Heart left ventricle (tissue), 16 donors: ENCODE measurements around the gene ZNF362. TPM values are rescaled to one million over a fixed set of nuclear protein-coding genes. Genes with fewer than 3 reads are reported as not detected.

ENCODE experiments used
- ATAC-seq, 4 donors: fragments of 200-7000 bp; cut with Tn5 transposase; one replicate each; pipeline ENCODE4 v1.9.1; 2020 to 2022; ENCODE audit warnings: moderate library complexity in 4 of 4, mild to moderate bottlenecking in 3 of 4, moderate number of reproducible peaks in 1 of 4
- DNase-seq, 5 donors: peaks; one replicate each; pipeline ENCODE4 v3.0.0-alpha.2; 2020
- H3K27ac ChIP-seq, 12 donors: fragments of 200-600 bp; sonication (generic) in 4 of 12; one replicate each; pipeline versions ENCODE4 v1.5.0 to v1.8.0; 2016 to 2022; ENCODE audit warnings: mild to moderate bottlenecking in 2 of 12
- H3K27me3 ChIP-seq, 9 donors: fragments of 200-600 bp; sonication (generic) in 2 of 9; one replicate each; pipeline versions ENCODE4 v1.5.1 to v1.8.0; 2016 to 2022; ENCODE audit warnings: mild to moderate bottlenecking in 3 of 9
- H3K36me3 ChIP-seq, 9 donors: fragments of 200-600 bp; sonication (generic) in 2 of 9; one replicate each; pipeline versions ENCODE4 v1.5.0 to v1.8.0; 2018 to 2022; ENCODE audit warnings: mild to moderate bottlenecking in 2 of 9
- H3K4me1 ChIP-seq, 12 donors: fragments of 200-600 bp; sonication (generic) in 4 of 12; one replicate each; pipeline versions ENCODE4 v1.5.0 to v1.8.0; 2016 to 2022; ENCODE audit warnings: mild to moderate bottlenecking in 3 of 12
- H3K4me3 ChIP-seq, 12 donors: fragments of 200-600 bp; sonication (generic) in 4 of 12; one replicate each; pipeline versions ENCODE4 v1.5.0 to v1.8.0; 2017 to 2022; ENCODE audit warnings: mild to moderate bottlenecking in 9 of 12, moderate library complexity in 4 of 12
- H3K9me3 ChIP-seq, 12 donors: fragments of 200-600 bp; sonication (generic) in 4 of 12; one replicate each; pipeline versions ENCODE4 v1.5.0 to v1.8.0; 2016 to 2022; ENCODE audit warnings: mild to moderate bottlenecking in 1 of 12
- CTCF ChIP-seq, 12 donors: fragments of 200-600 bp; sonication (generic) in 4 of 12; IDR thresholded peaks; one replicate each; pipeline versions ENCODE4 v1.5.0 to v1.8.0; 2018 to 2022; ENCODE audit warnings: antibody characterized with exemption in 12 of 12, mild to moderate bottlenecking in 5 of 12
- POLR2A ChIP-seq, 2 donors: fragments of 450-650 bp; IDR thresholded peaks; one replicate each; pipeline ENCODE4 v1.6.1; 2017; ENCODE audit warnings: antibody characterized with exemption in 2 of 2, mild to moderate bottlenecking in 2 of 2, moderate library complexity in 2 of 2
- WGBS, 4 donors: extraction: QIAGEN DNeasy Blood & Tissue Kit in 2 of 4; methylation state at CpG; one replicate each; pipeline versions ENCODE4 v1.1.5 to v1.1.7; 2013 to 2018; 5-methylcytosine and 5-hydroxymethylcytosine counted together
- intact Hi-C, 10 donors: fragments of 100-400 bp; cut with DNase I; formaldehyde crosslinking; loops; one replicate each; pipeline versions ENCODE4 v1.11.1 to v1.14.2; 2022
- microRNA counts, 2 donors: library from miRNA; unstranded; fragments of <30 nt; microRNA quantifications; one replicate each; lab custom pipeline; 2016
- microRNA-seq, 4 donors: library from miRNA; unstranded; fragments of <30 nt; microRNA quantifications; one replicate each; pipeline versions ENCODE4 to v1.2.0, GENCODE V29; 2017 to 2020
- polyA plus RNA-seq, 2 donors: library from polyadenylated mRNA; stranded (reverse); fragments of 200-250 nt; gene quantifications; one replicate each; pipeline ENCODE4 v1.2.3, GENCODE V29; 2013
- total RNA-seq, 9 donors: library from RNA; depleted of rRNA in 2 of 9; stranded (reverse); fragments of >200 nt in 2 of 9; fragmentation: NEBNext Ultra II Directional in 3 of 9; extraction: Animal tissue kit (Norgen Biotek cat#: 25700) in 3 of 9; gene quantifications; one replicate each; pipeline versions ENCODE4 v1.1.0 to v1.2.4, GENCODE V29; 2016 to 2023
- donor health status: ischemic (EF 13 %, LVEDD 7.1; RV severe dilation, severe dysfunction).
- donor health status: healthy with polysubstance abuse.
- donor health status: DM: no; HTN: yes; CAD: no.
- donor health status: DM: no; HTN: no; CAD: no.
- donor health status: ischemic (EF 25% LVEDD 6.9; RV normal size, moderate dysfunction).
- donor health status: ischemic (EF 25% LVEDD 5.7; RV mildly dilated, moderate dysfunction).
- donor health status: healthy.
- donor health status: DM: yes; HTN: yes; CAD: no.
- donor health status: ischemic (EF 35%, LVEDD 5.7; RV mildly dilated, moderate dysfunction).
- donor health status: nonischemic (EF 11% LVEDD 7.7; RV severe dilation, severe dysfunction).
- donor health status: DM: yes; HTN: yes; CAD: no.
- donor health status: PGD.
- donor health status: ischemic (EF 29% LVEDD 5.4; RV normal size, mild dysfunction).
- donor health status: nonischemic (EF 23%, LVEDD 6.1; RV moderate dilation, normal function).

ZNF362 gene
- total and polyA plus RNA-seq, 11 donors, result 11.1 to 39.7 (median 32.5) TPM

- H3K27me3 ChIP-seq, result no peaks in the 10 kb centered on the region
- TF ChIP-seq POLR2A (IDR thresholded peaks at IDR 0.05) (no peak), CTCF (IDR thresholded peaks at IDR 0.05) (no peak)
- intact Hi-C loops, result loop anchor here in 1 of 10 donors (5.0 kb wide), 2 partner anchors 51 to 91 kb away; partner anchors contain the start of gene ZNF362
- peak overlapping the region; percentile 83 to 99 (median 95) for H3K4me3 ChIP-seq
- DNase-seq (no peak), ATAC-seq (peak in 2 of 4 donors; percentile 12 to 16)
- no peaks in the 10 kb centered on the region for H3K9me3 ChIP-seq
- peak overlapping the region; percentile 94 to 100 (median 99) for H3K27ac ChIP-seq
- 1% methylated on average over 11 of the region's 11 CpGs for WGBS, 4 donors
- peaks cover 17 to 64% (median 53%) of the 10 kb centered on the region in 12 donors for H3K4me1 ChIP-seq
- peaks cover 0 to 16% (median 8%) of the 10 kb centered on the region in 9 donors for H3K36me3 ChIP-seq
Measured at GRCh38 chr1:33348676-33349080, 92.4 kb downstream of the ZNF362 start.

GRCh38 chr1:33349081-33349759, 92.9 kb downstream of the ZNF362 start:
- DNase-seq (peak in 4 of 5 donors; percentile 58 to 82 (median 66)), ATAC-seq (peak in 3 of 4 donors; percentile 5 to 40 (median 24))
- no peaks in the 10 kb centered on the region for H3K27me3 ChIP-seq
- H3K9me3 ChIP-seq, result no peaks in the 10 kb centered on the region
- intact Hi-C loops, result loop anchor here in 1 of 10 donors (5.0 kb wide), 2 partner anchors 52 to 92 kb away; partner anchors contain the start of gene ZNF362
- TF ChIP-seq POLR2A (IDR thresholded peaks at IDR 0.05) (no peak), CTCF (IDR thresholded peaks at IDR 0.05) (no peak)
- peak overlapping the region; percentile 83 to 99 (median 95) for H3K4me3 ChIP-seq
- H3K36me3 ChIP-seq, result peaks cover 0 to 18% (median 9%) of the 10 kb centered on the region in 9 donors
- WGBS, 4 donors, result 0 to 1% (median 1%) methylated on average over 31 to 78 of the region's 78 CpGs
- H3K4me1 ChIP-seq, result peaks cover 11 to 58% (median 48%) of the 10 kb centered on the region in 12 donors
- H3K27ac ChIP-seq, result peak overlapping the region; percentile 94 to 100 (median 99)

DNA sequence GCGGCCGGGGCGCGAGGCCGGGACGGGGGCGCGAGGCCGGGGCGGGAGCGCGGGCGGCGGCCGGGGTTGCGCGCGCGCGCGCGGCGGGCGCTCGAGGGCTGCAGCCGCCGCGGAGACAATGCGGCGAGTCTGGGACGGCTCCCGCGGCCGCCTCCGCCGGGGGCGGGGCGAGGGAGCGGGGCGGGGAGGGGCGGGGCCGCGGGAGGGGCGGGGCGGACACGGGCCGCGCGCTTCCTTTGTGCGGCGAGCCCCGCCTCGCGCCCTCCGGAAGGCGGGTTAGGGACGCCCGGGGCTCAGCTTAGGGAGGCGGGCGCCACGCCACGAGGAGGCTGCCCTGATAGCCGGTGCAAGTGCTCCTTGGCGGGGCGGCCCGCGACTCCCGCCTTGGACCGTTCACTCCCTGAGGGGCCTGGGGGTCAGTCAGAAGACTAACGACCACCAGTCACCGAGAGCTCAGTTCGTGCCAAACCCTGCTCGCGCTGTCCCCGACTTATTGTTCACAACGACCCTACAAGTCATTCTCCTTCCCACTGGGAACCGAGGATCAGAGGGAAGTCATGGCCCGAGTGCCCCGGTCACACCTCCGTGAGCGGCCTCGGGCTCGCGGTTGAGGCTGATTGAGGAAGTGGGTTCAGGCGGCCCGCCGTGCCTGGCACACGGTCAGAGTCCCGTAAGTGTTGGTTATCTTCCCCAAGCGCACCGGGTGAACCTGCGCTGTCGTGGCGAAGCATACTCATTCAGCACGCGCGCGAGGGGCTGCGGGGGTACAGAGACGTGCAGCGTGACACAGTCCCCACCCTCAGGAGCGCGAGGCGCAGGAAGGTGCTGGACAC, 93.7 kb downstream of the ZNF362 start:
- WGBS, 4 donors, result 1 to 2% (median 2%) methylated on average over 19 to 103 of the region's 104 CpGs
- TF ChIP-seq CTCF (IDR thresholded peaks at IDR 0.05), result peak in 1 of 12 donors; percentile 12
- peak in 1 of 2 donors; percentile 79 for TF ChIP-seq POLR2A (IDR thresholded peaks at IDR 0.05)
- ATAC-seq (peak; percentile 81 to 93 (median 88)), DNase-seq (peak; percentile 89 to 94 (median 93))
- intact Hi-C loops, result loop anchor here in 1 of 10 donors (2.0 to 5.0 kb wide), 3 partner anchors 15 to 93 kb away; partner anchors contain the start of gene ZNF362
- peaks cover 0 to 19% (median 11%) of the 10 kb centered on the region in 9 donors for H3K36me3 ChIP-seq
- H3K9me3 ChIP-seq, result no peaks in the 10 kb centered on the region
- H3K4me3 ChIP-seq, result peak overlapping the region; percentile 23 to 99 (median 87)
- H3K4me1 ChIP-seq, result peaks cover 5 to 51% (median 40%) of the 10 kb centered on the region in 12 donors
- peak overlapping the region; percentile 86 to 100 (median 98) for H3K27ac ChIP-seq
- no peaks in the 10 kb centered on the region for H3K27me3 ChIP-seq

MicroRNA genes within 50 kb of the gene (microRNA counts, 767-probe panel; counts per million panel counts)
- 1,924 to 2,099 counts per million in 2 donors for microRNA hsa-miR-3605-5p (lab: Ali Mortazavi, UCI)

Small RNA genes within 50 kb of the gene (microRNA-seq; reads per million reads assigned to microRNA genes)
- 34.2 to 413 (median 84.1) reads per million in 4 donors for gene MIR3605

Other genes with a start within 250 kb of the ZNF362 start
- 100 to 1,000 TPM; 101 to 189 (median 120) TPM for gene AK2, start 219.6 kb upstream of the ZNF362 start, total RNA-seq
- 100 to 1,000 TPM; 153 to 292 TPM for gene AK2, start 219.6 kb upstream of the ZNF362 start, polyA plus RNA-seq
- gene AZIN2, start 175.3 kb upstream of the ZNF362 start, total RNA-seq, result 1 to 10 TPM; 1.4 to 5.4 (median 3.1) TPM
- gene AZIN2, start 175.3 kb upstream of the ZNF362 start, polyA plus RNA-seq, result 1 to 10 TPM; 1.3 to 1.4 TPM
- 1 to 10 TPM; 1.9 to 6.1 (median 3.3) TPM for gene TRIM62, start 74.4 kb upstream of the ZNF362 start, total RNA-seq
- 1 to 10 TPM; 1.8 to 3.8 TPM for gene TRIM62, start 74.4 kb upstream of the ZNF362 start, polyA plus RNA-seq
- gene A3GALT2, start 64.6 kb downstream of the ZNF362 start, total RNA-seq, result under 1 TPM in 1 of 9 donors, not detected in 8; 0.40 TPM
- gene A3GALT2, start 64.6 kb downstream of the ZNF362 start, polyA plus RNA-seq, result not detected
- gene PHC2, start 174.6 kb downstream of the ZNF362 start, total RNA-seq, result 100 to 1,000 TPM in 4 of 9 donors, 10 to 100 TPM in 5; 86.5 to 194 (median 99.4) TPM
- gene PHC2, start 174.6 kb downstream of the ZNF362 start, polyA plus RNA-seq, result 100 to 1,000 TPM in 1 of 2 donors, 10 to 100 TPM in 1; 79.7 to 118 TPM
- gene ZSCAN20, start 216.2 kb downstream of the ZNF362 start, total RNA-seq, result 1 to 10 TPM; 3.3 to 8.8 (median 6.4) TPM
- gene ZSCAN20, start 216.2 kb downstream of the ZNF362 start, polyA plus RNA-seq, result 1 to 10 TPM; 1.4 to 2.8 TPM